Keratinocyte (primary cell): ENCODE measurements around the gene COX4I1. TPM values are rescaled to one million over a fixed set of nuclear protein-coding genes. Genes with fewer than 3 reads are reported as not detected.

Experiments
- DNase-seq: peaks from one replicate; pipeline ENCODE4 v3.0.0-alpha.2; 2011; ENCODE audit warnings: low read depth, missing footprints, low spot score
- FAIRE-seq: peaks from 2 replicates; lab custom pipeline; 2011; peaks lifted over from hg19 to GRCh38; lab: Jason Lieb, UNC
- H2AFZ ChIP-seq: 2 replicates; pipeline ENCODE4 v1.6.0; 2012; ENCODE audit warnings: low read length, control low read depth, inconsistent platforms; ENCODE audit not compliant: control insufficient read depth
- H3K27ac ChIP-seq: 2 replicates; pipeline ENCODE4 v1.5.1; 2011; ENCODE audit warnings: low read length; ENCODE audit not compliant: control insufficient read depth, insufficient read depth
- H3K27me3 ChIP-seq: 3 replicates; pipeline ENCODE4 v1.6.0; 2011; ENCODE audit warnings: low read length; ENCODE audit not compliant: control insufficient read depth, insufficient read depth; ENCODE audit errors: extremely low read depth
- H3K36me3 ChIP-seq, 2 experiments: 2 replicates in 1 of 2; 3 replicates in 1 of 2; pipeline ENCODE4 v1.5.1; 2011; ENCODE audit warnings: low read length in 2 of 2, mild to moderate bottlenecking in 1 of 2; ENCODE audit not compliant: control insufficient read depth in 2 of 2, insufficient read depth in 2 of 2; ENCODE audit errors: extremely low read depth in 1 of 2
- H3K4me1 ChIP-seq: 3 replicates; pipeline ENCODE4 v1.5.1; 2011; ENCODE audit warnings: low read length; ENCODE audit not compliant: control insufficient read depth, insufficient read depth; ENCODE audit errors: extremely low read depth
- H3K4me2 ChIP-seq: 3 replicates; pipeline ENCODE4 v1.6.0; 2011; ENCODE audit warnings: low read depth, low read length; ENCODE audit not compliant: control insufficient read depth, insufficient read depth; ENCODE audit errors: extremely low read depth
- H3K4me3 ChIP-seq, 3 experiments: fragments of 200-600 bp in 1 of 3; sonication (generic) in 1 of 3; 2 replicates in 2 of 3; 3 replicates in 1 of 3; pipeline ENCODE4 v1.5.1; 2011 to 2016; ENCODE audit warnings: low read length in 3 of 3, mild to moderate bottlenecking in 3 of 3, control low read depth in 2 of 3, inconsistent platforms in 1 of 3, low read depth in 1 of 3, mixed read lengths in 1 of 3, mixed run types in 1 of 3, moderate library complexity in 1 of 3; ENCODE audit not compliant: control insufficient read depth in 2 of 3, insufficient read depth in 2 of 3; ENCODE audit errors: extremely low read depth in 1 of 3
- H3K79me2 ChIP-seq: 2 replicates; pipeline ENCODE4 v1.6.0; 2012; ENCODE audit warnings: low read length; ENCODE audit not compliant: control insufficient read depth, insufficient read depth
- H3K9ac ChIP-seq: 3 replicates; pipeline ENCODE4 v1.6.0; 2011; ENCODE audit warnings: low read length; ENCODE audit not compliant: control insufficient read depth, insufficient read depth; ENCODE audit errors: extremely low read depth
- H3K9me1 ChIP-seq: 3 replicates; pipeline ENCODE4 v1.6.0; 2011; ENCODE audit warnings: low read length; ENCODE audit not compliant: control insufficient read depth, insufficient read depth; ENCODE audit errors: extremely low read depth
- H3K9me3 ChIP-seq: 2 replicates; pipeline ENCODE4 v1.5.1; 2012; ENCODE audit warnings: low read depth, low read length; ENCODE audit not compliant: control insufficient read depth
- H4K20me1 ChIP-seq: 3 replicates; pipeline ENCODE4 v1.6.0; 2011; ENCODE audit warnings: low read length; ENCODE audit not compliant: control insufficient read depth, insufficient read depth; ENCODE audit errors: extremely low read depth
- EZH2 ChIP-seq: IDR thresholded peaks from one replicate; pipeline ENCODE4 v1.6.1; 2012; ENCODE audit warnings: inconsistent platforms, mild to moderate bottlenecking, low read length, moderate library complexity
- dilution Hi-C: fragments of 300-500 bp; cut with MboI; formaldehyde crosslinking; loops from one replicate; pipeline ENCODE4 v1.7.0; 2020; ENCODE audit warnings: low sequenced_read_pairs; ENCODE audit not compliant: extremely low pct_ligation_motif_present
- polyA plus RNA-seq, 5 experiments: library from polyadenylated mRNA; depleted of rRNA in 3 of 5; stranded (reverse) in 3 of 5; stranded (forward) in 1 of 5; unstranded in 1 of 5; fragments of >200 nt; gene quantifications; 1 replicate in 1 of 5; 2 replicates in 3 of 5; 3 replicates in 1 of 5; pipeline versions ENCODE4 v1.2.1 to v1.2.3, GENCODE V29; 2011 to 2012; ENCODE audit warnings: missing spikeins in 2 of 5, low read depth in 1 of 5, low replicate concordance in 1 of 5
- TF ChIP-seq, protein P1 (sequence below), 3 experiments: IDR thresholded peaks in 1 of 3; conservative IDR thresholded peaks in 1 of 3; optimal IDR thresholded peaks in 1 of 3; 2 replicates in 2 of 3; 3 replicates in 1 of 3; pipeline versions ENCODE3 to v1.5.1; 2011; ENCODE audit warnings: low read length in 3 of 3, mild to moderate bottlenecking in 3 of 3, moderate library complexity in 2 of 3, control low read depth in 1 of 3, inconsistent platforms in 1 of 3; ENCODE audit not compliant: insufficient read depth in 2 of 3; ENCODE audit errors: extremely low read depth in 1 of 3

The COX4I1 gene
- polyA plus RNA-seq, 1 donor (not counting 4 experiments of a cell fraction or from before 2014, with no cell fraction given), result 809 TPM

DNA sequence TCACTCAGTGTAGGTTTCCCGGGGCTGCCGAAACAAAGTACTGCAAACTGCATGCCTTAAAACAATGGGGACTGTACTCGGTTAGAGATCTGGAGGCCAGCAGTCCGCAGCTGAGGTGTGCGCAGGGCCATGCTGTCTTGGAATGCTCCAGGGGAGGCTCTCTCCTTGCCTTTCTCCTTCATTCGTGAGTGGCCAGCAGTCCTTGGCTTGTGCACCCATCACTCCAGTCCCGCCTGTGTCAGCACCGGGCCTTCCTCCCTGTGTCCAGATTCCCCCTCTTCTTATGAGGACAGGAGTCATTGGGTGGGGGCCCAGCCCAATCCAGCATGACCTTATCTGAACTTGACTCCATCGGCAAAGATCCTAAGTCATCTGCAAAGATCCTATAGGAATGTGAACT is 43.4 kb downstream of the COX4I1 start:
- dilution Hi-C loops, result no loop called here
- no peaks in the 10 kb centered on the region for H4K20me1 ChIP-seq
- DNase-seq, result no peak
- H3K27ac ChIP-seq, result no peak overlapping the region
- no peak for TF ChIP-seq EZH2
- TF ChIP-seq, protein P1, sequence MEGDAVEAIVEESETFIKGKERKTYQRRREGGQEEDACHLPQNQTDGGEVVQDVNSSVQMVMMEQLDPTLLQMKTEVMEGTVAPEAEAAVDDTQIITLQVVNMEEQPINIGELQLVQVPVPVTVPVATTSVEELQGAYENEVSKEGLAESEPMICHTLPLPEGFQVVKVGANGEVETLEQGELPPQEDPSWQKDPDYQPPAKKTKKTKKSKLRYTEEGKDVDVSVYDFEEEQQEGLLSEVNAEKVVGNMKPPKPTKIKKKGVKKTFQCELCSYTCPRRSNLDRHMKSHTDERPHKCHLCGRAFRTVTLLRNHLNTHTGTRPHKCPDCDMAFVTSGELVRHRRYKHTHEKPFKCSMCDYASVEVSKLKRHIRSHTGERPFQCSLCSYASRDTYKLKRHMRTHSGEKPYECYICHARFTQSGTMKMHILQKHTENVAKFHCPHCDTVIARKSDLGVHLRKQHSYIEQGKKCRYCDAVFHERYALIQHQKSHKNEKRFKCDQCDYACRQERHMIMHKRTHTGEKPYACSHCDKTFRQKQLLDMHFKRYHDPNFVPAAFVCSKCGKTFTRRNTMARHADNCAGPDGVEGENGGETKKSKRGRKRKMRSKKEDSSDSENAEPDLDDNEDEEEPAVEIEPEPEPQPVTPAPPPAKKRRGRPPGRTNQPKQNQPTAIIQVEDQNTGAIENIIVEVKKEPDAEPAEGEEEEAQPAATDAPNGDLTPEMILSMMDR (optimal IDR thresholded peaks at IDR 0.05 in 1 of 3, IDR thresholded peaks at IDR 0.05 in 1 of 3, conservative IDR thresholded peaks at IDR 0.05 in 1 of 3; ENCODE audit: extremely low read depth in 1 of 3, insufficient read depth in 2 of 3, low read length in 3 of 3), result no peak
- no peaks in the 10 kb centered on the region for H3K27me3 ChIP-seq
- no peak overlapping the region for H3K4me2 ChIP-seq
- FAIRE-seq, result no peak
- H3K4me1 ChIP-seq, result no peaks in the 10 kb centered on the region
- no peak overlapping the region for H2AFZ ChIP-seq
- no peaks in the 10 kb centered on the region for H3K9me3 ChIP-seq
- H3K9me1 ChIP-seq, result no peaks in the 10 kb centered on the region
- H3K4me3 ChIP-seq, result no peak overlapping the region
- no peaks in the 10 kb centered on the region for H3K79me2 ChIP-seq
- no peaks in the 10 kb centered on the region for H3K36me3 ChIP-seq
- H3K9ac ChIP-seq, result no peak overlapping the region

DNA sequence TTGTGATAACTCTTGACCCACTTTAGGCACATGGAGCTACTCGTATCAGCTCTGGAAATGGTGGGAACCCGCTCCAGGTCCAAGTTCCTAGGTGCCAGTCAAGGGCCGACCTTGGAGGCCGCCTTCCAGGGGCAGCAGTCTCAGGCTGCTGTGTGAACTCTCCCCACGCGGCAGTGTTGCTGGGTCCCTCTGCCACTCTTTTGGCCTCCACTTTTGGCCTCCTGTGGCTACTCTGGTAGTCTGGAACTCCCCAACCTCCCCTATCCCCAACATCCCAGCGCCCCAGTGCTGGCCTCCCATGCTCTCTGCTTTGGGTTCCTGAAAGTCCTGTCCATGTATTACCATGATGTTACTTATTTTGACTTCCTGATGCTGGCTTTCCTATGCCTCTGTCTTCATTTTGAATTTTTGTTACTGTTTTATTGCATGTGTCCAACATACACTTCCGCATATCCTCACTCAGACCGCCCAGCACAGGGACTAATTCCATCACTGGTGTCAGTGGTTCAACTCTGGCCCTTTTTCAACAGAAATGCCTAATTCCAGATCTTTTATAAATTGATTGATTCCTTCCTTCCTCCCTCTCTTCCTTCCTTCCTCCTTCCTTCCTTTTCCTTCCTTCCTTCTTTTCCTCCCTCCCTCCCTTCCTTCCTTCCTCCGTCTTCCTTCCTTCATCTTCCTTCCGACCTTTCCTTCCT is 44.1 kb downstream of the COX4I1 start:
- FAIRE-seq, result no peak
- H3K27ac ChIP-seq, result no peak overlapping the region
- H2AFZ ChIP-seq, result no peak overlapping the region
- no peaks in the 10 kb centered on the region for H3K9me1 ChIP-seq
- H3K4me1 ChIP-seq, result no peaks in the 10 kb centered on the region
- H3K27me3 ChIP-seq, result peaks cover 3% of the 10 kb centered on the region
- H3K4me3 ChIP-seq, result no peak overlapping the region
- H3K36me3 ChIP-seq, result no peaks in the 10 kb centered on the region
- H4K20me1 ChIP-seq, result no peaks in the 10 kb centered on the region
- DNase-seq, result no peak
- H3K9me3 ChIP-seq, result no peaks in the 10 kb centered on the region
- no peaks in the 10 kb centered on the region for H3K79me2 ChIP-seq
- H3K9ac ChIP-seq, result no peak overlapping the region
- dilution Hi-C loops, result no loop called here
- TF ChIP-seq EZH2, result no peak
- TF ChIP-seq, protein P1 (optimal IDR thresholded peaks at IDR 0.05 in 1 of 3, IDR thresholded peaks at IDR 0.05 in 1 of 3, conservative IDR thresholded peaks at IDR 0.05 in 1 of 3; ENCODE audit: extremely low read depth in 1 of 3, insufficient read depth in 2 of 3, low read length in 3 of 3), result no peak
- H3K4me2 ChIP-seq, result no peak overlapping the region
